Measurements from ENCODE around the gene ERVW-1. TPM values are rescaled to one million over a fixed set of nuclear protein-coding genes. Genes with fewer than 3 reads are reported as not detected.

ERVW-1 gene
- polyA plus RNA-seq, 3 donors: not detected

- Histone ChIP-seq H3K27ac (ENCODE audit: low read depth in 1 of 2, low read length in 2 of 2) (peak overlapping the region; percentile 77 to 97), H3K9me3 (replicated peaks in 1 of 2; ENCODE audit: control insufficient read depth in 1 of 2, insufficient read depth in 1 of 2, low read length in 2 of 2) (no peaks in the 10 kb centered on the region), H3K4me3 (replicated peaks in 1 of 3; ENCODE audit: low read depth in 2 of 3, low read length in 3 of 3) (peak overlapping the region; percentile 80 to 92 (median 86)), H3K4me1 (ENCODE audit: control insufficient read depth in 1 of 2, insufficient read depth in 2 of 2, low read length in 2 of 2) (peaks cover 5 to 7% of the 10 kb centered on the region in 2 donors), H3K4me2 (replicated peaks; ENCODE audit: extremely low read depth, low read length, poor library complexity, severe bottlenecking) (peak overlapping the region; percentile 79), H3K9ac (ENCODE audit: insufficient read depth, low read length, poor library complexity, severe bottlenecking) (peak overlapping the region; percentile 99), H2AFZ (ENCODE audit: insufficient read depth, low read depth, low read length, poor library complexity, severe bottlenecking) (peak overlapping the region; percentile 97), H3K79me2 (ENCODE audit: insufficient read depth, low read length) (peaks cover 30% of the 10 kb centered on the region), H3K27me3 (ENCODE audit: control insufficient read depth in 2 of 2, insufficient read depth in 2 of 2, low read length in 2 of 2) (no peaks in the 10 kb centered on the region), H4K20me1 (ENCODE audit: insufficient read depth, low read length) (no peaks in the 10 kb centered on the region), H3K36me3 (replicated peaks in 1 of 2; ENCODE audit: control insufficient read depth in 1 of 2, insufficient read depth in 2 of 2, low read length in 2 of 2) (peaks cover 33 to 37% of the 10 kb centered on the region in 2 donors)
- peak; percentile 51 to 65 (median 63) for DNase-seq
- intact Hi-C loops (cut with micrococcal nuclease): loop anchor here (5.0 to 10.0 kb wide), 4 partner anchors 79 to 313 kb away; partner anchors contain the start of genes ANKIB1 (in 2 of the 2), KRIT1 (in 2 of the 2), CYP51A1 (in 1 of the 2) and PEX1 (in 1 of the 2)
- H3K36me3 Mint-ChIP-seq: peaks cover 30 to 33% of the 10 kb centered on the region in 2 donors
- no CpG with 5 or more reads among the region's 11 CpGs for WGBS (ENCODE audit: insufficient coverage)
- H3K27ac Mint-ChIP-seq: peak overlapping the region; percentile 91 to 98 (median 97)
- peaks cover 9% of the 10 kb centered on the region for H3K4me1 Mint-ChIP-seq
- H3K27me3 Mint-ChIP-seq (ENCODE audit: low read depth in 3 of 3): no peaks in the 10 kb centered on the region
- TF ChIP-seq CTCF (IDR thresholded peaks at IDR 0.05): peak; percentile 53
- H3K9me3 Mint-ChIP-seq: no peaks in the 10 kb centered on the region
- peak overlapping the region; percentile 91 to 95 for H3K4me3 Mint-ChIP-seq
Observed at GRCh38 chr7:92448205-92448747, 29.5 kb downstream of the ERVW-1 start.

GRCh38 chr7:92447345-92448204 lies 30.2 kb downstream of the ERVW-1 start, which contains the start of gene GATAD1:
TSS of gene GATAD1 (plus strand) at chr7:92447482. CDS start at chr7:92447730, 248 bp downstream.
- Histone ChIP-seq H3K27ac (ENCODE audit: low read depth in 1 of 2, low read length in 2 of 2) (peak within 1 kb of the TSS; percentile 77 to 97), H3K9me3 (replicated peaks in 1 of 2; ENCODE audit: control insufficient read depth in 1 of 2, insufficient read depth in 1 of 2, low read length in 2 of 2) (no peaks in the 10 kb centered on the region), H3K36me3 (replicated peaks in 1 of 2; ENCODE audit: control insufficient read depth in 1 of 2, insufficient read depth in 2 of 2, low read length in 2 of 2) (peaks cover 27 to 30% of the 10 kb centered on the region in 2 donors), H4K20me1 (ENCODE audit: insufficient read depth, low read length) (no peaks in the 10 kb centered on the region), H3K4me3 (replicated peaks in 1 of 3; ENCODE audit: low read depth in 2 of 3, low read length in 3 of 3) (peak within 1 kb of the TSS; percentile 80 to 92 (median 86)), H2AFZ (ENCODE audit: insufficient read depth, low read depth, low read length, poor library complexity, severe bottlenecking) (peak within 1 kb of the TSS; percentile 97), H3K9ac (ENCODE audit: insufficient read depth, low read length, poor library complexity, severe bottlenecking) (peak within 1 kb of the TSS; percentile 99), H3K4me2 (replicated peaks; ENCODE audit: extremely low read depth, low read length, poor library complexity, severe bottlenecking) (peak within 1 kb of the TSS; percentile 79), H3K79me2 (ENCODE audit: insufficient read depth, low read length) (peaks cover 30% of the 10 kb centered on the region), H3K27me3 (ENCODE audit: control insufficient read depth in 2 of 2, insufficient read depth in 2 of 2, low read length in 2 of 2) (no peaks in the 10 kb centered on the region), H3K4me1 (ENCODE audit: control insufficient read depth in 1 of 2, insufficient read depth in 2 of 2, low read length in 2 of 2) (peaks cover 5 to 7% of the 10 kb centered on the region in 2 donors)
- peak; percentile 82 to 91 (median 88) for DNase-seq
- Mint-ChIP-seq H3K36me3 (peaks cover 26 to 30% of the 10 kb centered on the region in 2 donors), H3K9me3 (peaks cover 2 to 6% (median 5%) of the 10 kb centered on the region in 7 donors), H3K4me3 (peak within 1 kb of the TSS; percentile 91 to 95), H3K27me3 (ENCODE audit: low read depth in 3 of 3) (no peaks in the 10 kb centered on the region), H3K4me1 (peaks cover 9% of the 10 kb centered on the region), H3K27ac (peak within 1 kb of the TSS; percentile 91 to 98 (median 97))
- under 1% methylated on average over 85 of the region's 87 CpGs for WGBS (ENCODE audit: insufficient coverage)
- intact Hi-C loops (cut with micrococcal nuclease): loop anchor here (5.0 to 10.0 kb wide), 4 partner anchors 80 to 313 kb away; partner anchors contain the start of genes ANKIB1 (in 2 of the 2), KRIT1 (in 2 of the 2), CYP51A1 (in 1 of the 2) and PEX1 (in 1 of the 2)
- peak; percentile 40 for TF ChIP-seq CTCF (IDR thresholded peaks at IDR 0.05)

All from CD14-positive monocyte (primary cell).